Measurements from ENCODE around the gene JAKMIP2.
"Not testable (repeated sequence)": the region's sequence is repeated elsewhere in the genome, so short reads cannot be mapped to it uniquely, and the experiment has no call there.

JAKMIP2 gene

GRCh38 chr5:147601652-147602051 lies 180.9 kb downstream of the JAKMIP2 start:
- DNase-seq (ENCODE audit: low read depth in 2 of 2) = no peak

- DNase-seq (ENCODE audit: low read depth in 2 of 2) = no peak
Observed at GRCh38 chr5:147591120-147591519, 191.4 kb downstream of the JAKMIP2 start.

- DNase-seq (ENCODE audit: low read depth in 2 of 2) = no peak
Observed at GRCh38 chr5:147590096-147590495, 192.4 kb downstream of the JAKMIP2 start.

GRCh38 chr5:147586832-147587231 lies 195.7 kb downstream of the JAKMIP2 start:
- no peak for DNase-seq (ENCODE audit: low read depth in 2 of 2)

- DNase-seq (ENCODE audit: low read depth in 2 of 2) = no peak
Observed at GRCh38 chr5:147586221-147586620, 196.3 kb downstream of the JAKMIP2 start.

- DNase-seq (ENCODE audit: low read depth in 2 of 2) = not testable (repeated sequence)
Observed at GRCh38 chr5:147582272-147582671, 200.3 kb downstream of the JAKMIP2 start.

GRCh38 chr5:147580418-147580817 lies 202.1 kb downstream of the JAKMIP2 start:
- DNase-seq (ENCODE audit: low read depth in 2 of 2) = not testable (repeated sequence)

- no peak for DNase-seq (ENCODE audit: low read depth in 2 of 2)
Observed at GRCh38 chr5:147578228-147579024, 204.1 kb downstream of the JAKMIP2 start.

- no peak for DNase-seq (ENCODE audit: low read depth in 2 of 2)
Observed at GRCh38 chr5:147576646-147577535, 205.6 kb downstream of the JAKMIP2 start.

- DNase-seq (ENCODE audit: low read depth in 2 of 2) = no peak
Observed at GRCh38 chr5:147575598-147575997, 206.9 kb downstream of the JAKMIP2 start.

GRCh38 chr5:147573211-147573610 lies 209.3 kb downstream of the JAKMIP2 start:
- no peak for DNase-seq (ENCODE audit: low read depth in 2 of 2)

- DNase-seq (ENCODE audit: low read depth in 2 of 2) = no peak
Observed at GRCh38 chr5:147568710-147569406, 213.7 kb downstream of the JAKMIP2 start.

- DNase-seq (ENCODE audit: low read depth in 2 of 2) = no peak
Observed at GRCh38 chr5:147567917-147568598, 214.5 kb downstream of the JAKMIP2 start.

- no peak for DNase-seq (ENCODE audit: low read depth in 2 of 2)
Observed at GRCh38 chr5:147565524-147565923, 217.0 kb downstream of the JAKMIP2 start.

GRCh38 chr5:147564124-147564486 lies 218.4 kb downstream of the JAKMIP2 start:
- no peak for DNase-seq (ENCODE audit: low read depth in 2 of 2)

- no peak for DNase-seq (ENCODE audit: low read depth in 2 of 2)
Observed at GRCh38 chr5:147563466-147564123, 218.9 kb downstream of the JAKMIP2 start.

GRCh38 chr5:147561435-147561834 lies 221.1 kb downstream of the JAKMIP2 start:
- DNase-seq (ENCODE audit: low read depth in 2 of 2) = no peak

GRCh38 chr5:147560718-147561331 lies 221.7 kb downstream of the JAKMIP2 start:
- DNase-seq (ENCODE audit: low read depth in 2 of 2) = no peak

GRCh38 chr5:147559749-147560148 lies 222.8 kb downstream of the JAKMIP2 start:
- no peak for DNase-seq (ENCODE audit: low read depth in 2 of 2)

- DNase-seq (ENCODE audit: low read depth in 2 of 2) = no peak
Observed at GRCh38 chr5:147558826-147559225, 223.7 kb downstream of the JAKMIP2 start.
